ENCODE measurements around the gene CREB5. TPM values are rescaled to one million over a fixed set of nuclear protein-coding genes. Genes with fewer than 3 reads are reported as not detected.
"Not testable (repeated sequence)": the region's sequence is repeated elsewhere in the genome, so short reads cannot be mapped to it uniquely, and the experiment has no call there.

Gene CREB5
- total RNA-seq, 4 donors from 2014 or later = 6.6 to 18.6 (median 12.6) TPM

DNA sequence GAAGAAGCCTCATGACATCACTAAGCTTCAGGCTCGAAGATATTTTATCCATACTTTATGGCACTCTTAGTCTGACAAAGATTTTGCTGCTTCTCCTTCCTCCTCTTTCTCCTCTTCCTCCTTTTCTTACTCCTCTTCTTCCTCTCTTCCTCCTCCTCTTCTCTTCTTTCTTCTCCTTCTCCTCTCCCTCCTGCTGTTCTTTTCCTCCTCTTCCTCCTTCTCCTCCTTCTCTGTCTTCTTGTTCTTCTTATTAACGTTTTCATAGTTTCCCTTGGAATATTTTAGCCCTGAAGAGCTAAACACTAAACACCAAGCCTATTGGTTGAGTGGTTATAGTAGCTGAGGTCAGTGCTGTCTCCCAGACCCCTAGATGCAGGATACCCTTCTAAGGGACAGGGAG, 137.7 kb downstream of the CREB5 start:
- intact Hi-C loops (cut with DNase I) = loop anchor here (10.0 kb wide), 1 partner anchor 155 kb away; no protein-coding TSS in a partner anchor
- TF ChIP-seq POLR2AphosphoS5 (IDR thresholded peaks at IDR 0.05) = no peak
- TF ChIP-seq, protein P1, sequence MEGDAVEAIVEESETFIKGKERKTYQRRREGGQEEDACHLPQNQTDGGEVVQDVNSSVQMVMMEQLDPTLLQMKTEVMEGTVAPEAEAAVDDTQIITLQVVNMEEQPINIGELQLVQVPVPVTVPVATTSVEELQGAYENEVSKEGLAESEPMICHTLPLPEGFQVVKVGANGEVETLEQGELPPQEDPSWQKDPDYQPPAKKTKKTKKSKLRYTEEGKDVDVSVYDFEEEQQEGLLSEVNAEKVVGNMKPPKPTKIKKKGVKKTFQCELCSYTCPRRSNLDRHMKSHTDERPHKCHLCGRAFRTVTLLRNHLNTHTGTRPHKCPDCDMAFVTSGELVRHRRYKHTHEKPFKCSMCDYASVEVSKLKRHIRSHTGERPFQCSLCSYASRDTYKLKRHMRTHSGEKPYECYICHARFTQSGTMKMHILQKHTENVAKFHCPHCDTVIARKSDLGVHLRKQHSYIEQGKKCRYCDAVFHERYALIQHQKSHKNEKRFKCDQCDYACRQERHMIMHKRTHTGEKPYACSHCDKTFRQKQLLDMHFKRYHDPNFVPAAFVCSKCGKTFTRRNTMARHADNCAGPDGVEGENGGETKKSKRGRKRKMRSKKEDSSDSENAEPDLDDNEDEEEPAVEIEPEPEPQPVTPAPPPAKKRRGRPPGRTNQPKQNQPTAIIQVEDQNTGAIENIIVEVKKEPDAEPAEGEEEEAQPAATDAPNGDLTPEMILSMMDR (IDR thresholded peaks at IDR 0.05) = no peak
- TF ChIP-seq POLR2A (IDR thresholded peaks at IDR 0.05; ENCODE audit: low read depth) = no peak
- no peak for TF ChIP-seq EP300 (IDR thresholded peaks at IDR 0.05)
- no peak for DNase-seq (ENCODE audit: extremely low spot score)
- Histone ChIP-seq H3K27ac (replicated peaks in 1 of 4) (no peak overlapping the region), H3K27me3 (no peaks in the 10 kb centered on the region), H3K4me3 (no peak overlapping the region), H3K4me1 (peaks cover 0 to 15% (median 14%) of the 10 kb centered on the region in 4 donors), H3K36me3 (no peaks in the 10 kb centered on the region), H3K9me3 (peaks cover 0 to 4% (median 0%) of the 10 kb centered on the region in 4 donors)
- 80% methylated on average over 2 of the region's 2 CpGs for WGBS

DNA sequence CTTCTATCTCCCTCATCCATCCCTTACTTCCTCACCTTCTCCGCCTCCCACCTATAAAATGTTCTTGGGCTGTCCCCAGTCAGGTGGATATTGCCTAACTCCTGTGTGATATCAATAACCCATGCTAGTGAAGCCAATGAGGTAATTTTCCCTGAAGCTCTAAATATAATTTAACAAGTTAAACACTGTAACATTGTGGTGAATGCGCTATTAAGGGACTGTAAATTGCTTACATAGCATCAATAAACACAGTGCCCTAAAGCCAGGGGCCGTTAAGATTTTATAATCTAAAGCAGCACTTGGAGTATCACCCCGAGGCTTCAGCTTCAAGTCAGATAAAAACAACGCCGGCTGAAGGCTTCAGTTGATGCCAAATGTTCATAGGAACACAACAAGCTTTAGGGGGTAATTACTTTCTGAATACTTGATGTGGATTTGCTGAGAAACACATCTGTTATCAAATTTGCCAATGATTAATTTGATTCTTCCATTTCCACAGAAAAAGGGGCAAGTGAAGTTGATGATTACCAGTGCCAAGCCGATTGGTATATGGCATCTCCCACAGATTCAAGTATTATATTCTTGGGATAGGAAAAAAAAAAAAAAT, 138.4 kb downstream of the CREB5 start:
- Histone ChIP-seq H3K27me3 (no peaks in the 10 kb centered on the region), H3K27ac (replicated peaks in 1 of 4) (no peak overlapping the region), H3K9me3 (peaks cover 0 to 4% (median 0%) of the 10 kb centered on the region in 4 donors), H3K4me1 (peaks cover 0 to 15% (median 14%) of the 10 kb centered on the region in 4 donors), H3K4me3 (no peak overlapping the region), H3K36me3 (no peaks in the 10 kb centered on the region)
- WGBS = 43% methylated on average over 7 of the region's 7 CpGs
- DNase-seq (ENCODE audit: extremely low spot score) = no peak
- intact Hi-C loops (cut with DNase I) = no loop called here
- no peak for TF ChIP-seq POLR2AphosphoS5 (IDR thresholded peaks at IDR 0.05)
- TF ChIP-seq, protein P1 (IDR thresholded peaks at IDR 0.05) = no peak
- no peak for TF ChIP-seq EP300 (IDR thresholded peaks at IDR 0.05)
- TF ChIP-seq POLR2A (IDR thresholded peaks at IDR 0.05; ENCODE audit: low read depth) = no peak

DNA sequence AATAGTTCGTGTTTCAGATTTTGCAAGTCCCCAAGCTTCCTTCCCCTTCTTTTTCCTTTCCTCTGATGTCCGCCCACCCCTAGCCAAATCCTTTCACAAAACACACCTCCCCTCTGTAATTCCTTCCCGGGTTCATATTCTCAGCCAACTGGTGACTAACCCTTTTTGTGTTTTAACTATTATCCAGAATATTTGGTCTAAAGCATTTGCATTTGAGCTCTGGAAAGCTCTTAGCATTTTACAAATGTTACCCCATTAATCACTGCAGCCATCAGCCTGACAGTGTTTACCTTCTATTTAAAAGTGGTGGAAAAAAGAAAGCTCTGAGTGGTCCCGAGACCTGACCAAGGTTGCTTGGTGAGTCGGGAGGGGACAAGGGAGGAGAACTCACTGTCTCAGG, 139.0 kb downstream of the CREB5 start:
- 9% methylated on average over 5 of the region's 5 CpGs for WGBS
- intact Hi-C loops (cut with DNase I) = no loop called here
- peak overlapping the region in 1 of 4 donors; percentile 38 for H3K27ac ChIP-seq (replicated peaks in 1 of 4)

DNA sequence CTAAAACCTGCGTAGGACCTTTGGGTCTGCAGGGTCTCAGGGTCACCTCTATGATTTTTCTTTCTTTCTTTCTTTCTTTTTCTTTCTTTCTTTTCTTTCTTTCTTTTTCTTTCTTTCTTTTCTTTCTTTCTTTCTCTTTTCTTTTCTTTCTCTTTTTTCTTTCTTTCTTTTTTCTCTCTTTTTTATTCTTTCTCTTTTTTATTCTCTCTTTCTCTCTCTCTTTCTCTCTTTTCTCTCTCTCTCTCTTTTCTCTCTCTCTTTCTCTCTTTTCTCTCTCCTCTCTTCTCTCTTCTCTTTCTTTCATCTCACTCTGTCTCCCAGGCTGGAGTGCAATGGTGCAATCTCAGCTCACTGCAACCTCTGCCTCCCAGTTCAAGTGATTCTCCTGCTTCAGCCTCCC, 139.4 kb downstream of the CREB5 start:
- DNase-seq (ENCODE audit: extremely low spot score); intact Hi-C loops (cut with DNase I); H3K9me3 ChIP-seq; H3K27me3 ChIP-seq; H3K36me3 ChIP-seq: not testable (repeated sequence)
- 44% methylated on average over 1 of the region's 1 CpG for WGBS
- H3K4me1 ChIP-seq = peaks cover 0 to 15% (median 14%) of the 10 kb centered on the region in 4 donors
- peak overlapping the region in 1 of 4 donors; percentile 38 for H3K27ac ChIP-seq (replicated peaks in 1 of 4)
- peak overlapping the region in 2 of 4 donors; percentile 14 to 31 for H3K4me3 ChIP-seq

More for the DNA sequence above, 139.0 kb downstream of the CREB5 start:
- H3K4me1 ChIP-seq = peaks cover 0 to 15% (median 14%) of the 10 kb centered on the region in 4 donors
- H3K9me3 ChIP-seq = peaks cover 0 to 4% (median 0%) of the 10 kb centered on the region in 4 donors
- TF ChIP-seq EP300 (IDR thresholded peaks at IDR 0.05) (no peak), POLR2AphosphoS5 (IDR thresholded peaks at IDR 0.05) (no peak), POLR2A (IDR thresholded peaks at IDR 0.05; ENCODE audit: low read depth) (no peak)
- TF ChIP-seq, protein P1 (IDR thresholded peaks at IDR 0.05) = no peak
- no peak for DNase-seq (ENCODE audit: extremely low spot score)
- H3K27me3 ChIP-seq = no peaks in the 10 kb centered on the region
- H3K4me3 ChIP-seq = peak overlapping the region in 2 of 4 donors; percentile 14 to 31
- no peaks in the 10 kb centered on the region for H3K36me3 ChIP-seq

DNA sequence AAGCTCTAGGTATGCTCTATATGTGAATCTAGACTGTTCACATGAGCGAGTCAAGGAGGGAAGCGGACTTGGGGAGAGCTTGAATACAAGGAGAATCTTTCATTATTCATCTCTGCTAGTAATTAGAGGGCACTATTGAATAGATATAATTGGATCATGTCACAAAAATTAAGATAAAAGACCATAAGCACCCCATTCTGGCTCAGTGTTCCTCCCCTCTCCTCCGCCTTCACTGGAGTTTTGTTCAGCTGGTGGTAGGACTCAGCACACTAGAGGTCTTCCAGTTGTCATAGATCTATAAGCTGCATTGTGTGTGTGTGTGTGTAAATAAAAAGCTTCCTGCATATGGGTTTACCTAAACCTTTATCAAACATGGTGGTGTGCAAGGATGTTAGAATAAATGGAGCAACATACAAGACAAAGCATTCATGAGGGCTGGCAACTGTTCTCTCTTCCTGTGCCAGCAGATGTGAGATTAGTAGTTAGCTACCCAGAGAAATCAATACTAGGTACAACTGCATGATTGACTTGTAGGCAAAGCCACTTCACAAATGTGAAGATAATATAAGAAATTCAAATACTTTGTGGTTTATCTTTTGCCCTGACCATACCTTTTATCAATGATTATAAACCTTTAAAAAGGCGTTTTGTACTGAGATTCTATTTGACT, 142.6 kb downstream of the CREB5 start:
- Histone ChIP-seq H3K4me1 (peaks cover 0 to 15% (median 14%) of the 10 kb centered on the region in 4 donors), H3K27me3 (no peaks in the 10 kb centered on the region), H3K9me3 (no peaks in the 10 kb centered on the region), H3K36me3 (no peaks in the 10 kb centered on the region), H3K4me3 (no peak overlapping the region), H3K27ac (replicated peaks in 1 of 4) (no peak overlapping the region)
- no peak for DNase-seq (ENCODE audit: extremely low spot score)
- intact Hi-C loops (cut with DNase I) = no loop called here
- TF ChIP-seq EP300 (IDR thresholded peaks at IDR 0.05) = no peak
- TF ChIP-seq POLR2A (IDR thresholded peaks at IDR 0.05; ENCODE audit: low read depth) = no peak
- TF ChIP-seq, protein P1 (IDR thresholded peaks at IDR 0.05) = no peak
- no peak for TF ChIP-seq POLR2AphosphoS5 (IDR thresholded peaks at IDR 0.05)
- 91% methylated on average over 4 of the region's 4 CpGs for WGBS

Data from esophagus muscularis mucosa (tissue), 4 donors.